Stimulated activated CD8-positive, alpha-beta memory T cell treated with anti-CD3 and anti-CD28 coated beads, Interleukin-12 subunit alpha, Interleukin-12 subunit beta, amount 100 ng/mL, for 1 hour (primary cell): Measurements from ENCODE around the gene IRAK3.
"Not testable (repeated sequence)": the region's sequence is repeated elsewhere in the genome, so short reads cannot be mapped to it uniquely, and the experiment has no call there.

Experiments
- DNase-seq: peaks from one replicate; pipeline ENCODE4 v3.0.0-alpha.2; 2020; ENCODE audit warnings: low read depth

Gene IRAK3

GRCh38 chr12:66170606-66171005 lies 18.4 kb upstream of the IRAK3 start:
- no peak for DNase-seq

GRCh38 chr12:66174391-66175325 lies 14.4 kb upstream of the IRAK3 start:
- DNase-seq, result not testable (repeated sequence)

- no peak for DNase-seq
Observed at GRCh38 chr12:66176105-66176900, 12.7 kb upstream of the IRAK3 start.

GRCh38 chr12:66182956-66183355 lies 6.1 kb upstream of the IRAK3 start:
- DNase-seq, result no peak

- DNase-seq, result not testable (repeated sequence)
Observed at GRCh38 chr12:66184822-66185221, 4.2 kb upstream of the IRAK3 start.

- no peak for DNase-seq
Observed at GRCh38 chr12:66187036-66187435, 2.0 kb upstream of the IRAK3 start.

- DNase-seq, result no peak
Observed at GRCh38 chr12:66187821-66188220, 1.2 kb upstream of the IRAK3 start.

- no peak for DNase-seq
Observed at GRCh38 chr12:66189486-66189843, 451 bp downstream of the IRAK3 start.

- DNase-seq, result no peak
Observed at GRCh38 chr12:66189889-66190288, 875 bp downstream of the IRAK3 start.

- DNase-seq, result no peak
Observed at GRCh38 chr12:66190519-66191370, 1.7 kb downstream of the IRAK3 start.

- no peak for DNase-seq
Observed at GRCh38 chr12:66191547-66192126, 2.6 kb downstream of the IRAK3 start.

GRCh38 chr12:66194122-66194521 lies 5.1 kb downstream of the IRAK3 start:
- DNase-seq, result no peak

GRCh38 chr12:66195242-66195641 lies 6.2 kb downstream of the IRAK3 start:
- DNase-seq, result no peak

GRCh38 chr12:66196806-66197205 lies 7.8 kb downstream of the IRAK3 start:
- no peak for DNase-seq

GRCh38 chr12:66197495-66197921 lies 8.5 kb downstream of the IRAK3 start:
- no peak for DNase-seq

- DNase-seq, result no peak
Observed at GRCh38 chr12:66199141-66199540, 10.1 kb downstream of the IRAK3 start.

GRCh38 chr12:66199831-66200509 lies 11.0 kb downstream of the IRAK3 start:
- no peak for DNase-seq

- no peak for DNase-seq
Observed at GRCh38 chr12:66203820-66204219, 14.8 kb downstream of the IRAK3 start.

GRCh38 chr12:66206141-66206540 lies 17.1 kb downstream of the IRAK3 start:
- DNase-seq, result no peak

- no peak for DNase-seq
Observed at GRCh38 chr12:66210840-66211239, 21.8 kb downstream of the IRAK3 start.

GRCh38 chr12:66211573-66211972 lies 22.6 kb downstream of the IRAK3 start:
- not testable (repeated sequence) for DNase-seq
